ENCODE results near the gene ALG12.

ALG12 gene

DNA sequence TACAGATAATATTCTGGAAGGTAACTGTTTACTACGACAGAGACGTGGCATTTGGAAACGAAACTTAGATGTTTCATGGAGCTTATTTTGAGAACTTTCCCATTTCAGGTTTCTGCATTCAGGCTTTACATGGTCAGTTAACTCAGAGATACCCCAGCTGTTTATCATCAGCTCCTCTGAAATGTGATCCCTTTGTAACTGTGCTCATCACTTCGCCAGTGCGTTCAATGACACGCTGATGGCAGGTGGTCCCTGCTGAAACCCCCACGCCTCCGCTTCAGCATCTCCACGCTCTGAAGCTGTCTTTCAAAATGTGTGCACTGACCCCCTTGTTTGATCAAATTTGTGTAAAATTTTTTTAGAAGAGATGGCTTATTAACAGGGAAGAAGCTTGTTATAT, 30.5 kb downstream of the ALG12 start:
- no peak for DNase-seq (ENCODE audit: low read depth)

- DNase-seq (ENCODE audit: low read depth), result no peak
Measured at GRCh38 chr22:49887064-49887451, 31.2 kb downstream of the ALG12 start.

DNA sequence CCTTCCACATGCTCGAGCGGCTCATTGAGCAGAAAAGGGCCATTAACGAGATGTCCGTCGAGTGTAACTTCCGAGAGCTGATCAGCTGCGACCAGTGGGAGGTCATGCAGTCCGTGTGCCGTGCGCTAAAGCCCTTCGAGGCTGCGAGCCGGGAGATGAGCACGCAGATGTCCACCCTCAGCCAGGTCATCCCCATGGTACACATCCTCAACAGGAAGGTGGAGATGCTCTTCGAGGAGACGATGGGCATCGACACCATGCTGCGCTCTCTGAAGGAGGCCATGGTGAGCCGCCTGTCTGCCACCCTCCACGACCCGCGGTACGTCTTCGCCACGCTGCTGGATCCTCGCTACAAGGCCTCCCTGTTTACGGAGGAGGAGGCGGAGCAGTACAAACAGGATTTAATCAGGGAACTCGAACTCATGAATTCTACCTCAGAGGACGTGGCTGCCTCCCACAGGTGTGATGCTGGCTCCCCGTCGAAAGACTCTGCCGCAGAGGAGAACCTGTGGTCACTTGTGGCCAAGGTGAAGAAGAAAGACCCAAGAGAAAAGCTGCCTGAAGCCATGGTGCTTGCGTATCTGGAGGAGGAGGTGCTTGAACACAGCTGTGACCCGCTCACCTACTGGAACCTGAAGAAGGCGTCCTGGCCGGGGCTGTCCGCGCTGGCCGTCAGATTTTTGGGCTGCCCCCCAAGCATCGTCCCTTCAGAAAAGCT, 31.7 kb downstream of the ALG12 start:
- no peak for DNase-seq (ENCODE audit: low read depth)

- no peak for DNase-seq (ENCODE audit: low read depth)
Measured at GRCh38 chr22:49885881-49886280, 32.4 kb downstream of the ALG12 start.

DNA sequence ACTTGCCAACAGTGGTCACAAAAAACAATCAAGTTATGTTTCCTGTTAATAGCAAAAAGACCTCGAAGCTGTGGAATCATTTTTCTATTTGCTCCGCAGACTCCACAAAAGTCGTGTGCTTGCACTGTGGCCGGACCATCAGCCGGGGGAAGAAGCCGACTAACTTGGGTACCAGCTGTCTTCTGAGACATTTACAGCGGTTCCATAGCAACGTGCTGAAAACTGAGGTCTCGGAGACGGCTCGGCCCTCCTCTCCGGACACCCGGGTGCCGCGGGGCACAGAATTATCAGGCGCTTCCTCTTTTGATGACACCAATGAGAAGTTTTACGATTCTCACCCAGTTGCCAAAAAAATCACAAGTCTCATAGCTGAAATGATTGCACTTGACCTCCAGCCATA, 33.0 kb downstream of the ALG12 start:
- DNase-seq (ENCODE audit: low read depth), result no peak

- DNase-seq (ENCODE audit: low read depth), result no peak
Measured at GRCh38 chr22:49884503-49885260, 33.6 kb downstream of the ALG12 start.

GRCh38 chr22:49884075-49884474, 34.2 kb downstream of the ALG12 start:
- no peak for DNase-seq (ENCODE audit: low read depth)

DNA sequence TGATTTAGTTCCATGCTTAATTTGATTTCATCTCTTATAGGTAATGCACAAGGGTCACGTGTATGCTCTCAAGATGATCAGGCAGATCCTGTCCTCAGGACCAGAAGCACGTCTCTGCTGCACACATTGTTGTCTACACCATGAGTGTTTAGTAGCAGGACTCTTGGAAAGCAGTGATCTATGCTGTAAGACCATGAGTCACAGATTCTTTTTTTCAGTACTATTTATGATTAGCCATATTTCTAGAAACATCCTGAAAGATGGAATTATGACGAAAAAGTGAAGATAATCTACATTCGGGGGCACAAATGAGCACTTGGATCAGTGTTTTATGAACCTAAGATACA, 35.0 kb downstream of the ALG12 start:
- no peak for DNase-seq (ENCODE audit: low read depth)

- DNase-seq (ENCODE audit: low read depth), result no peak
Measured at GRCh38 chr22:49882519-49883293, 35.5 kb downstream of the ALG12 start.

GRCh38 chr22:49881856-49882255, 36.4 kb downstream of the ALG12 start:
- DNase-seq (ENCODE audit: low read depth), result no peak

DNA sequence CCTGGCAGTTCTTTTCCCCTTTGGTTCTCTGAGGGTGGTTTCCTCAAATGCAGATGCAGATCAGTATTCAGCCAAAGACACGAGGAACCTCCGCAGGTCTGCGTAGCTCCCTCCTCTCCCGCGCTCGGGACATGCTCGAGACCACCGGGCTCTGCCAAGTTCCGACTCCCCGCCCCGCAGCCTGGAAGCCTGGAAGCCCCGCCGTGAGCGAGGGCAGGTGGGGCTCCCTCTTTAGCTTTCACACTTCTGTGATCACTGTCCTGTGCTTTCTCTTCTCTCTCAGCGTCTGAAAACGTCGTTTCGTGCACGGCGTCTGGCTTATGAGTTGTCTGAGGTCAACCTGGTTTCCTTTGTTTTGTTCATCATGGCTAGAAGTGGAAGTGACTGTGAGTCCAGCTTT, 38.0 kb downstream of the ALG12 start:
- DNase-seq (ENCODE audit: low read depth), result no peak

DNA sequence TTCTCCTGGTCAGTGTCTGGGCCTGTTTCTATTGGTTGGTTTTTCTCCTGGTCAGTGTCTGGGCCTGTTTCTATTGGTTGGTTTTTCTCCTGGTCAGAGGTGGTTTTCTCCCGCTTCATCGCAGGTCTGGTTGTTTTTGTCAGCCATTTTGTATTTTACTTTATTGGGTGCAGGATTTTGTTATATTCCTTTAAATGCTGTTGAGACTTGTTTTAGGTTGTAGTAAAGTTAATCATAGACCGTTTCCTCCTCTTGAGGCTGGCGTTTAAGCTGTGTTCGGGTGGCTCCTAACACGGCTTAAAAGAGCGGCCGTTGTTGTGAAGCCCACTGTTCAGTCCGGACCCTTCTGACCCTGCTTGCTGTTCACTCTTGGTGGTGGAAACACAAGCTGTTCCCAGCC, 38.4 kb downstream of the ALG12 start:
- no peak for DNase-seq (ENCODE audit: low read depth)

DNA sequence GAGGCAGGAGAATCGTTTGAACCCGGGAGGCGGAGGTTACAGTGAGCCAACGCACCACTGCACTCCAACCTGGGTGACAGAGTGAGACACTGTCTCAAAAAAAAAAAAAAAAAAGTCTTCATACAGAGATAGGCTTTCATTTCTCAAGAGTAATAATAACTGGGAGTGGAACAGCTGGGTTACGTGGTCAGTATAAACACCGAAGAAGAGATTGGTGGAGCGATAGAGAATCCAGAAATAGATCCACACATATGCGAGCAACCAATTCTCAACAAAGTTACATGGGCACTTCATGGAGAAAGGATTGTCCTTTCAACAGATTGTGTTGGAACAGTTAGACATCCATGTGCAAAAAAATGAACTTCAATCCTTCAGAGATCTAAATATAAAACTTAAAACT, 40.0 kb downstream of the ALG12 start:
- DNase-seq (ENCODE audit: low read depth), result no peak

DNA sequence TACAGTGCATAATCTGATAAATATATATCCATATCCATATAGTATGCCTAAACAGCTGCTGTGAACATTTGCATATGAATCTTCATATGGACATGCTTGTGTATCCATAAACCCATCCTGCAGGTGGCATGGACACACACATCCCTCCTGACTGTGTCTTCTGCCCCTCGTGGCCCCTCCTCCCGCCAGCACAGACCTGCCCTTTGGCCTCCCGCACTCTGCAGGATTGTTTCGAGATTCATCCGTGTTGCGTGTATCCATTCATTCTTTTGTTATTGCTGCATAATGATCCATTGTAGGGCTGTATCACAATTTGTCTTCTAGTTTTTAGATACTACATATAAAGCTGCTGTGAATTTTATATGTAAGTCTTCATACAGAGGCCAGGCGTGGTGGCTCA, 40.6 kb downstream of the ALG12 start:
- DNase-seq (ENCODE audit: low read depth), result no peak

DNA sequence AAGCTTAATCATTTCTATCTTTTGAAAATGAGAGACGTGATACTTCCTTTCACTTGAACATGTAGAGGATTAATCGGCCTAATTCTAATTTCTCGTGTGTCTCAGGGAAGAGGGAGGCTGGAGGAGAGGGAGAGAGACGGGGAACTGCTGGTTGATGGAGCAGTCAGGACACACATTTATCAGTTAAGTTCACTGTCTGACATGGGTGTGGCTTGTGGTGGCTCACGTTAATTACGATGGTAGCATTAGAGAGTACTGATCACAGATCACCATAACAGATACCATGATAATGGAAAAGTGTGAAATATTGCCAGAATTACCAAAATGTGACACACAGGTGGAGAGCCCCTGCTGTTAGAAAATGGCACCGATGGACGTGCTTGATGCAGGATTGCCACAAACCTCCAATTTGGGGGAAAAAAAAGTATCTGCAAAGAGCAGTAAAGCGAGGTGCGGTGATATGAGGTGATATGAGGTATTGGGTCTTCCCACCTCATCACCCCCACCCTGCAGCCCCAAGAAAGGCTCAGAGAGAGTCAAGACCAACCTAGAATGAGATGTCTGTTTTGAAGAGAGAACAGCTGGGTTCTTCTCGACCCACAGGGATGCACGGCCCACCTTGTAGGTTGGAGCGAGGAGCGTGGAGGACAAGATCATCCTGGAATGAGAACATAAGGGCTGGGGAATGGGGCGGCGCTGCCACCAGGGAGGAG, 44.9 kb downstream of the ALG12 start:
- no peak for DNase-seq (ENCODE audit: low read depth)

DNA sequence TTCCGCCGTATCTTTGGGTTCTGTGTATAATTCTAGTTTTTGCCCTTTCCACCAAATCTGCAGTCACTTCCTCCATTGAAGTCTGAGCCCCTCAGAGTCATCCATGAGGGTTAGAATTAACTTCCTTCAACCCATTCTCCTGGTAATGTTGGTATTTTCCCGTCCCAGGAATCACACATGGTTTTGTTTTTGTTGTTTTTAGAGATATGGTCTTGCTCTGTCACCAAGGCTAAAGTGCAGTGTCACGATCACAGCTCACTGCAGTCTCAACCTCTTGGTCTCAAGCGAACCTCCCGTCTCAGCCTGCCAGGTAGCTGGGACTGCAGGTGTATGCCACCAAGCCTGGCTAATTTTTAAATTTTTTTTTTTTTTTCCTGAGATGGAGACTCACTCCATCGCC, 45.9 kb downstream of the ALG12 start:
- no peak for DNase-seq (ENCODE audit: low read depth)

DNA sequence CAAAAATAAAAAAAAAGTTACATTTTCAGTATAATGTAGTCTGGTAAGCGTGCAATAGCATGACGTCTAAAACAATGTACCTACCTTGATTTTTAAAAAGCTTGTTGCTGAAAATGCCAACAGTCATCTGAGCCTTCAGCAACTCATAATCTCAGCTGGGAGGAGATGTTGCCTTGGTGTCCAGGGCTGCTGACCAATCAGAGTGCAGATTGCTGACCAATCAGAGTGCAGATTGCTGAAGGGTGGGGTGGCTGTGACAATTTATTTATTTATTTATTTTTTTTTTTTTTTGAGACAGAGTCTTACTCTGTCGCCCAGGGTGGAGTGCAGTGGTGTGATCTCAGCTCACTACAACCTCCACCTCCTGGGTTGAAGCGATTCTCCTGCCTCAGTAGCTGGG, 46.8 kb downstream of the ALG12 start:
- no peak for DNase-seq (ENCODE audit: low read depth)

DNA sequence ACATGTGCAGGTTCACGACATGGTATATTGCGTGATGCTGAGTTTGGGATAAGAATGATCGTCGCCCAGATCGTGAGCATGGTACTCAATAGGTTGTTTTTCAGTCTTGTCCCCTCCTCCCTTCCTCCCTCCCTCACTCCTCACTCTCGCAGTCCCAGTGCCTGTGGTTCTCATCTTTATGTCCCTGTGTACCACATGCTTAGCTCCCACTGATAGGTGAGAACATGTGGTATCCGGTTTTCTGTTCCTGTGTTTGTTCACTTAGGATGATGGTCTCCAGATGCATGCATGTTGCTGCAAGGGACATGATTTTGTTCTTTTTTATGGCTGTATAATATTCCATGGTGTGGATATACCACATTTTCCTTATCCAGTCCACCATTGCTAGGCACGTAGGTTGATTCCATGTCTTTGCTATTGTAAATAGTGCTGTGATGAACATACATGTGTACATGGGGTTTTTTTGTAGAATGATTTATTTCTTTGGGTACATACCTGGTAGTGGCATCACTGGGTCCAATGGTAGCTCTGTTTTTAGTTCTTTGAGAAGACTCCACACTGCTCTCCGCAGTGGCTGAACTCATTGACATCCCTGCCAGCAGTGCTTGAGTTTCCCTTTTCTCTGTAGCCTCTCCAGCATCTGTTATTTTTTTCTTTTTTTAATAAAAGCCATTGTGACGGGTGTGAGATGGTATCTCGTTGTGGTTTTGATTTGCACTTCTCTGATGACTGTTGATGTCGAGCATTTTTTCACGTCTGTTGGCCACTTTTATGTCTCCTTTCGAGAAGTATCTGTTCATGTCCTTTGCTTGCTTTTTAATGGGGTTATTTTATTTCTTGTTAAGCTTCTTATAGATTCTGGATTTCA, 48.2 kb downstream of the ALG12 start:
- no peak for DNase-seq (ENCODE audit: low read depth)

DNA sequence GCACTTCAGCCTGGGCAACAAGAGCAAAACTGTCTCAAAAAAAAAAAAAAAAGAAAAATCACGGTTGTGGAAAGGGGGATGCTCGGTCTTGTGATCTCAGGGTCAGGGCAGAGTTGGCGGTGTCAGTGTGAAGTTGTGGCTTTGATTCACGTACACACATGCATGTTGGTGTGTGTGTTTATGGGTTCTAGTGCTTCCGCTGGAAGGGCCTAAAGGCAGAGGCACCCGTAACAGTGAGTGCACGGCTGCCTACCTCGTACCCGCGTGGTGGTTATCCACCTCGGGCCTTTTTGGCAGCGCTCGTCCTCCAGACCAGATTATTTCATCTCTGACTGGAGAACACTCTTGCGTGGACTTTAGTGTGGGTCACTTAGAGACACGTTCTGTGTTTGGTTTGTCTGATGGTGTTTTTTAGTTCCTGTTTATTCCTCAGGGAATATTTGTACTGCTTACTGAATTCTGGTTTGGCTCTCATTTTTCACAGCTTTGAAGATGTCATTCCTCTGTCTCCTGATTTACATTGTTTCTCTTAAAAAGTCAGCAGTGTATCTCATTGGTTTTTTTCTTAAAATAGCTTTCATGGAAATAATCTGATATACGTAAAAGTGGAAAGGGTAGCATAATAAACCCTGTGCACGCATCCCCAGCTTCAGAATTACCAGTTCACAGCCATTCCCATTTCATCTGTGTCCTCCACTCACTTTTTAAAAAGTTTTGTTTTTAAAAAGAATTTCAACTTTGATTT, 49.0 kb downstream of the ALG12 start:
- no peak for DNase-seq (ENCODE audit: low read depth)

DNA sequence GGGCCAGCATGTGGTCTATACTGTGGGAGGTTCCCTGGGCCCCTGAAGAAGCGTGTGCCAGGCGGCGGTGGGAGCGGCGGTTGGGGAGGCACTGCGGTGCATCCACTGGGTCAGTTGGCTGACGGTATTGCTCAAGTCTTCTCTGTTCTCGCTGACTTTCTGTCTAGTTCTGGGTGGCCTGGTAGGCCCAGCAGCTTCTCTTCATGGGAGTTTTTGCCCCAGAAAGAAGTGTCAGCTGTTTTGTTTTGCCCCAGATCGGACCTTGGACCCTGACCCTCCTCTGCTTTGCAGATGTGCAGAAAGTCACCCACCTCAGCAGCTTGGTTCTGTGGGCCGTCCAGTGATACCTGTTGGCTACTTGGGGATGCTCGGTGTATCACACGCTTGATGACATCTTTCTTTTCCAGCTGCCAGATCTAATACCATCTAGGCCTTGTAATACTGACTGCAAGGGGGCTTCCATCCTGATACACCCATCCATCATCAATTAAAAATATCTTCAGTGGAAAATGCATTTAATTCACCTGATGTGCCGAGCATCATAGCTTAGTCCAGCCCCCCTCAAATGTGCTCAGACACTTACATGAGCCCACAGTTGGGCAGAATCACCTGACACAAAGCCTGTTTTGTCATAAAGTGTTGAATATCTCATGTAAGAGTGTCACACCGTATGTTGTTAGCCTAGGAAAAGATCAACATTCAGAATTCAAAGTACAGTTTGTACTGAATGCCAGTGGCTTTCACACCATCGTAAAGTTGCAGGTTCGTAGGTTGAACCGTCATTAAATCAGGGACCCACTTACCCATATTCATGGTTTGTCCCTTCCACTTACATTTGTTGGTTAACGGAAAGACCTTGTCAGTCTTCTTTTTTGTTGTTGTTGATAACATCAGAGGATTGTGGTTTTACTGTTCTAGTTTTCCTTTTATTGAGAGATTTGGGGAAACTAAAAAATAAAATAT, 50.7 kb downstream of the ALG12 start:
- no peak for DNase-seq (ENCODE audit: low read depth)

Measured in GM04504 (cell line).